ENCODE data around the gene STRA8. TPM values are rescaled to one million over a fixed set of nuclear protein-coding genes. Genes with fewer than 3 reads are reported as not detected.

Gene STRA8
- total RNA-seq, 2 donors from 2014 or later: not detected

- no peak for DNase-seq (ENCODE audit: low spot score in 2 of 2)
- no peak overlapping the region for H3K27ac Mint-ChIP-seq
- H3K9me3 Mint-ChIP-seq: peaks cover under 1 to 3% of the 10 kb centered on the region in 2 donors
These were observed 37.1 kb downstream of the STRA8 start for GRCh38 chr7:135270577-135271254.

DNA sequence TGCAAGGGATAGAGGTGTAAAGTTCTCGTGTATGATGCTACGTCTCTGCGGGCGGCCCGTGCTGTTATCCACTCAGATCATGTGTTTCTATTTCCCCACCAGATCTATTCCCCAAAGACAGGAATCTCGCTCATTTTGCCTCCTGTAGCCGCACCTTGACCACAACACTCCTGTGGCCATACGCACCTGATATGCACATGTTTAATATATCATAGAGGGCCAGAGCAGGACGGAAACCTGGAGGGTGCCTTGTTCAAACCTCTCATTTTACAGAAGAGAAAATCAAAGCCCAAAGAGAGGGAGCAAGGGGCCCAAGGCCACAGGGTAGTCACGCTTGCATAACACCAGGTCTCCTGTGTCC is 37.6 kb downstream of the STRA8 start:
- Mint-ChIP-seq H3K36me3 (no peaks in the 10 kb centered on the region), H3K9me3 (no peaks in the 10 kb centered on the region), H3K27ac (no peak overlapping the region)
- DNase-seq (ENCODE audit: low spot score in 2 of 2) (no peak), ATAC-seq (no peak)

More at GRCh38 chr7:135270577-135271254, 37.1 kb downstream of the STRA8 start:
- no peak for ATAC-seq
- no peaks in the 10 kb centered on the region for H3K36me3 Mint-ChIP-seq

- DNase-seq (ENCODE audit: low spot score in 2 of 2) (no peak), ATAC-seq (no peak)
- Mint-ChIP-seq H3K9me3 (no peaks in the 10 kb centered on the region), H3K36me3 (no peaks in the 10 kb centered on the region), H3K27ac (no peak overlapping the region)
These were observed 38.7 kb downstream of the STRA8 start for GRCh38 chr7:135272303-135272702.

GRCh38 chr7:135273581-135273980 is 39.9 kb downstream of the STRA8 start:
- ATAC-seq: no peak
- Mint-ChIP-seq H3K9me3 (no peaks in the 10 kb centered on the region), H3K36me3 (no peaks in the 10 kb centered on the region), H3K27ac (no peak overlapping the region)
- DNase-seq (ENCODE audit: low spot score in 2 of 2): no peak

DNA sequence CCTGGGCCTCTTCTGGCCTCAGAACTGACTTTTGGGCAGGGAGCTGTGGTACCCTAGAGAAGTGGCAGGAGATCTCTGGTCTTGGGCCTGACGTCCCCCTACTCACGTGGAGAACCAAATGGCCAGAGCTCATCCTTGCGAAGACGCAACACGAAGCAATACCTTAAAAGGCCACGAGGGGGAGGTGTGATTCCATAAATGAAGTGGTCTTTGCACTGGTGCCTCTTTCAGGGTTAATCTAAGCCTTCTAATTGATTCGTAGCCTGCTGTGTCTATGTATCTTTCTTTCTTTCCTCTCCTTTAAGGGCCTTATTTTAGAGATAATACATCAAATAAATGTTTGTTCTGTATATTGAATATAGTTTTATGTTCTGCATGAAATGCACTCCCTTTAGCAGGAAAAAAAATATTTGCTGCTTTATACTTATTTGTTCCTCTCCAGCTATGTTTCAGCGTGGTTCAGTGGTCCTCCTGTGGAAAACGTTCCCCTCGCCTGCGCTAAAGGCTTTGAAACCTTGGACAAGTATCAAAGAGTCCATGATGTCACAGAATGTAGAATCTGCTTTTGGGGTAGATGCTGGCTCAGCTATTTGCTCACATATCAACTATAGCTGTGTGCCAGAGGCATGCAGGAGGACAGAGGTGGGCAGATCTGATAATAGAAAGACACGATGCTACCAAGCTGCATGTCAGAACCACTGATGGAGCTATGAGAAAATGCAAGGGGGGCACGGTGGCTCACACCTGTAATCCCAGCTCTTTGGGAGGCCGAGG is 41.0 kb downstream of the STRA8 start:
- Mint-ChIP-seq H3K9me3 (no peaks in the 10 kb centered on the region), H3K36me3 (no peaks in the 10 kb centered on the region), H3K27ac (no peak overlapping the region)
- DNase-seq (ENCODE audit: low spot score in 2 of 2) (peak; percentile 67 to 82), ATAC-seq (peak; percentile 83 to 91)

GRCh38 chr7:135275971-135276580 is 42.4 kb downstream of the STRA8 start:
- Mint-ChIP-seq H3K9me3 (no peaks in the 10 kb centered on the region), H3K27ac (no peak overlapping the region), H3K36me3 (no peaks in the 10 kb centered on the region)
- ATAC-seq (no peak), DNase-seq (ENCODE audit: low spot score in 2 of 2) (no peak)

- ATAC-seq: no peak
- H3K27ac Mint-ChIP-seq: no peak overlapping the region
These were observed 43.5 kb downstream of the STRA8 start for GRCh38 chr7:135277161-135277560.

GRCh38 chr7:135281363-135281949 is 47.8 kb downstream of the STRA8 start:
- H3K36me3 Mint-ChIP-seq: no peaks in the 10 kb centered on the region
- DNase-seq (ENCODE audit: low spot score in 2 of 2) (peak; percentile 67 to 79), ATAC-seq (peak; percentile 97)
- no peak overlapping the region for H3K27ac Mint-ChIP-seq
- H3K9me3 Mint-ChIP-seq: no peaks in the 10 kb centered on the region

More at GRCh38 chr7:135277161-135277560, 43.5 kb downstream of the STRA8 start:
- DNase-seq (ENCODE audit: low spot score in 2 of 2): no peak
- no peaks in the 10 kb centered on the region for H3K36me3 Mint-ChIP-seq
- no peaks in the 10 kb centered on the region for H3K9me3 Mint-ChIP-seq

- H3K9me3 Mint-ChIP-seq: no peaks in the 10 kb centered on the region
- ATAC-seq (peak in 1 of 2 donors; percentile 44), DNase-seq (ENCODE audit: low spot score in 2 of 2) (no peak)
- no peaks in the 10 kb centered on the region for H3K36me3 Mint-ChIP-seq
- no peak overlapping the region for H3K27ac Mint-ChIP-seq
These were observed 49.1 kb downstream of the STRA8 start for GRCh38 chr7:135282561-135283254.

GRCh38 chr7:135283959-135284638 is 50.5 kb downstream of the STRA8 start:
- no peaks in the 10 kb centered on the region for H3K9me3 Mint-ChIP-seq
- H3K27ac Mint-ChIP-seq: no peak overlapping the region
- ATAC-seq (no peak), DNase-seq (ENCODE audit: low spot score in 2 of 2) (no peak)
- H3K36me3 Mint-ChIP-seq: no peaks in the 10 kb centered on the region

- no peaks in the 10 kb centered on the region for H3K9me3 Mint-ChIP-seq
- ATAC-seq: no peak
- no peak overlapping the region for H3K27ac Mint-ChIP-seq
- H3K36me3 Mint-ChIP-seq: no peaks in the 10 kb centered on the region
- DNase-seq (ENCODE audit: low spot score in 2 of 2): no peak
These were observed 52.1 kb downstream of the STRA8 start for GRCh38 chr7:135285547-135286233.

DNA sequence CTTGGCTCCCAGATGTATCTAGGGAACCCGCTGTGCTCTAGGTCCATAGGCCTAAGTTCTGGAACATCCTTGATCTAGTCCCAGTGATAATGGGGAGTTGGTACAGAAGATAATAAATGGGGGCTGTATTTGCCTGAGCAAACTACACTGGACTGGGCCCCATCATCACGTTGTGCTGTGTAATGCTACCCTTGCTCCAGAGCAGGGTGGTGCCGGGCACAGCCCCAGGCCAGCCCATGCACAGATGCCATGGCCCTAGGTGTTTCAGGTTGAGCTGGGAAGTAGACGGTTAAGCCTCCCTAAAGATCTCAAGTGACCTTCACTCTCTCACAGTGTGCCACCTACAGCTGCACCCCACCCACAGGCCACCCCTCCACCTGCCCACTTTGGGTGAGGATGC is 53.2 kb downstream of the STRA8 start:
- no peak for DNase-seq (ENCODE audit: low spot score in 2 of 2)
- H3K27ac Mint-ChIP-seq: no peak overlapping the region
- H3K36me3 Mint-ChIP-seq: no peaks in the 10 kb centered on the region
- no peaks in the 10 kb centered on the region for H3K9me3 Mint-ChIP-seq
- no peak for ATAC-seq

- no peak overlapping the region for H3K27ac Mint-ChIP-seq
- H3K9me3 Mint-ChIP-seq: no peaks in the 10 kb centered on the region
- ATAC-seq (no peak), DNase-seq (ENCODE audit: low spot score in 2 of 2) (no peak)
- no peaks in the 10 kb centered on the region for H3K36me3 Mint-ChIP-seq
These were observed 57.0 kb downstream of the STRA8 start for GRCh38 chr7:135290594-135290993.

- Mint-ChIP-seq H3K9me3 (no peaks in the 10 kb centered on the region), H3K36me3 (no peaks in the 10 kb centered on the region), H3K27ac (no peak overlapping the region)
- peak; percentile 39 to 80 for ATAC-seq
- DNase-seq (ENCODE audit: low spot score in 2 of 2): no peak
These were observed 58.2 kb downstream of the STRA8 start for GRCh38 chr7:135291809-135292253.

DNA sequence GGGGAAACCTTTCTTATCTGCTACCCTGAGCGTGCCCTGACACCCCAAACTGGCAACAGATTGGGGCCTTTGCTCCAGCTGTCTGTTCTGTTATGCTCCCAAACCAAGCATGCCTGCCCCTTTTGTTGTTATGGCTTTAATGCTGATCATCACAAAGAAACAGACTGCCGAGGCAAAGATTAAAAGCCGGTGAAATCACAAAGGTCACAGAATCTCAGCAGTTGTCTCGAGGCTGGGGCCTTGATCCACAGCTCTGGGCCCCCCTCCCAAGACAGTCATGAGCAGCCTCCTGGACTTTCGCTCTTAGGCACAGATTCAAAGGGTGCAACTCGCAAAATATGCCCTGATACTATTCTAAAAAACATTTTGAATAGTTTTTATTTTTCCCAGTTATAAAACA is 65.6 kb downstream of the STRA8 start:
- DNase-seq (ENCODE audit: low spot score in 2 of 2): no peak
- peaks cover 5 to 6% of the 10 kb centered on the region in 2 donors for H3K9me3 Mint-ChIP-seq
- no peak for ATAC-seq
- H3K27ac Mint-ChIP-seq: no peak overlapping the region
- peaks cover 4 to 6% of the 10 kb centered on the region in 2 donors for H3K36me3 Mint-ChIP-seq
